ENCODE results near the gene JSRP1. TPM values are rescaled to one million over a fixed set of nuclear protein-coding genes. Genes with fewer than 3 reads are reported as not detected.
A peak's percentile ranks its signal among the peaks of the same experiment; 100 is the strongest.

Gene JSRP1
- total and polyA plus RNA-seq, 2 of the 8 experiments (the other 6 are each of a cell fraction or from before 2014, with no cell fraction given): 0.24 to 0.56 TPM

- peaks cover 39 to 68% of the 10 kb centered on the region in 2 experiments for H4K20me1 ChIP-seq (replicated peaks in 1 of 2; ENCODE audit: control insufficient read depth in 1 of 2, insufficient read depth in 2 of 2, low read length in 2 of 2)
- H3K9ac ChIP-seq (replicated peaks in 1 of 4; ENCODE audit: extremely low read depth in 1 of 4, low read depth in 3 of 4, low read length in 3 of 4): 0 out of 7 replicates have a peak overlapping the region, but pooled peaks of 1 of the 4 experiments have one; percentile 35
- CTCF ChIA-PET (ENCODE audit: partially characterized antibody): interaction anchor here (1.1 to 1.3 kb wide), 3 partner anchors 10 to 33 kb away, joined by 3 to 5 read pairs (median 4); no protein-coding TSS in a partner anchor
- no peak for DNase-seq (ENCODE audit: low read depth in 1 of 2, low spot score in 2 of 2)
- H3K4me1 ChIP-seq (replicated peaks in 1 of 4; ENCODE audit: control insufficient read depth in 3 of 4, insufficient read depth in 4 of 4, low read length in 3 of 4): peaks cover 0 to 18% (median 9%) of the 10 kb centered on the region in 4 experiments; a peak in 6 of 7 replicates
- WGBS, 2 experiments (ENCODE audit: extremely low coverage in 1 of 2, insufficient coverage in 1 of 2, insufficient read length in 1 of 2, insufficient replicate concordance in 2 of 2, low coverage in 1 of 2, low lambda C conversion rate in 2 of 2, missing lambda C conversion rate in 1 of 2): 92% methylated on average over 8 of the region's 8 CpGs; no CpG with 5 or more reads in 1 of the 2 experiments
- H3K4ac ChIP-seq (replicated peaks; ENCODE audit: insufficient read length, low read depth, low read length): no peak overlapping the region
- H3K9me3 ChIP-seq (ENCODE audit: insufficient read depth in 2 of 2, low read depth in 1 of 2, low read length in 1 of 2): no peaks in the 10 kb centered on the region
- peaks cover 37 to 63% of the 10 kb centered on the region in 2 experiments for H3K79me2 ChIP-seq (ENCODE audit: control insufficient read depth in 1 of 2, insufficient read depth in 2 of 2, low read length in 2 of 2)
- no peak overlapping the region for H3K4me2 ChIP-seq (ENCODE audit: insufficient read depth in 1 of 2, low read depth in 2 of 2, low read length in 2 of 2)
- FAIRE-seq: no peak
- no peak overlapping the region for H2BK120ac ChIP-seq (replicated peaks; ENCODE audit: low read depth, low read length)
- no peaks in the 10 kb centered on the region for H3K27me3 ChIP-seq (replicated peaks in 1 of 4; ENCODE audit: control insufficient read depth in 3 of 4, extremely low read depth in 1 of 4, insufficient read depth in 3 of 4, low read length in 3 of 4)
- H3K4me3 ChIP-seq (ENCODE audit: extremely low read depth in 1 of 4, insufficient read depth in 2 of 4, low read depth in 3 of 4, low read length in 4 of 4): no peak overlapping the region
- no peak overlapping the region for H3K27ac ChIP-seq (ENCODE audit: low read depth, low read length)
- TF ChIP-seq RAD21 (IDR thresholded peaks at IDR 0.05 in 1 of 2, conservative IDR thresholded peaks at IDR 0.05 in 1 of 2; ENCODE audit: low read depth in 2 of 2, low read length in 2 of 2) (no peak), GTF2F1 (IDR thresholded peaks at IDR 0.05; ENCODE audit: borderline replicate concordance, low read depth, low read length) (no peak), POLR2AphosphoS5 (IDR thresholded peaks at IDR 0.05; ENCODE audit: low read depth, low read length) (0 out of 2 replicates have a peak, but pooled peaks have one; percentile 18), JUN (IDR thresholded peaks at IDR 0.05; ENCODE audit: low read depth, low read length) (no peak), SP1 (IDR thresholded peaks at IDR 0.05; ENCODE audit: low read depth, low read length) (no peak), SP2 (IDR thresholded peaks at IDR 0.05; ENCODE audit: low read length) (no peak)
- H2BK20ac ChIP-seq (ENCODE audit: low read length): no peak overlapping the region
- peaks cover 2% of the 10 kb centered on the region; the same call in 1 of the 2 replicates for H3K23me2 ChIP-seq (ENCODE audit: low read depth, low read length)
- H4K8ac ChIP-seq (ENCODE audit: extremely low read depth, insufficient read depth, low read length): peak overlapping the region; percentile 16; the same call in 1 of the 2 replicates
- H4K5ac ChIP-seq (ENCODE audit: insufficient read length, low read depth, low read length): no peak overlapping the region
- no peak overlapping the region for H2AK5ac ChIP-seq (ENCODE audit: low read depth, low read length)
- H3K36me3 ChIP-seq (ENCODE audit: control insufficient read depth in 2 of 4, insufficient read depth in 4 of 4, low read length in 3 of 4): peaks cover 28 to 49% (median 45%) of the 10 kb centered on the region in 4 experiments
- POLR2A ChIA-PET (ENCODE audit: partially characterized antibody): interaction anchor here (0.6 to 10.3 kb wide), 6 partner anchors 13 to 82 kb away, joined by 3 to 206 read pairs (median 8); partner anchors contain the start of genes AMH and JSRP1
- peak overlapping the region; percentile 12; the same call in 1 of the 2 replicates for H2BK5ac ChIP-seq (ENCODE audit: low read depth, low read length)
- no peak overlapping the region for H2BK12ac ChIP-seq (ENCODE audit: low read depth, low read length)
- no peak overlapping the region for H3K18ac ChIP-seq (ENCODE audit: extremely low read depth, low read length)
- H2BK15ac ChIP-seq (ENCODE audit: low read length): no peak overlapping the region
- H3K14ac ChIP-seq (ENCODE audit: insufficient read length): no peak overlapping the region
- peaks cover 22% of the 10 kb centered on the region for H3K79me1 ChIP-seq (ENCODE audit: low read depth, low read length)
- no peak overlapping the region for H2AFZ ChIP-seq (ENCODE audit: low read length)
- H4K91ac ChIP-seq (replicated peaks; ENCODE audit: insufficient read length, low read length): no peak overlapping the region
- H3K56ac ChIP-seq (replicated peaks; ENCODE audit: insufficient read length, low read depth, low read length): no peak overlapping the region
- no peak overlapping the region for H3K23ac ChIP-seq (ENCODE audit: insufficient read length)
These were observed 13.4 kb downstream of the JSRP1 start for GRCh38 chr19:2242816-2243215.
